ENCODE results near the gene APLF.
"Not testable (repeated sequence)": the region's sequence is repeated elsewhere in the genome, so short reads cannot be mapped to it uniquely, and the experiment has no call there.

APLF gene

DNA sequence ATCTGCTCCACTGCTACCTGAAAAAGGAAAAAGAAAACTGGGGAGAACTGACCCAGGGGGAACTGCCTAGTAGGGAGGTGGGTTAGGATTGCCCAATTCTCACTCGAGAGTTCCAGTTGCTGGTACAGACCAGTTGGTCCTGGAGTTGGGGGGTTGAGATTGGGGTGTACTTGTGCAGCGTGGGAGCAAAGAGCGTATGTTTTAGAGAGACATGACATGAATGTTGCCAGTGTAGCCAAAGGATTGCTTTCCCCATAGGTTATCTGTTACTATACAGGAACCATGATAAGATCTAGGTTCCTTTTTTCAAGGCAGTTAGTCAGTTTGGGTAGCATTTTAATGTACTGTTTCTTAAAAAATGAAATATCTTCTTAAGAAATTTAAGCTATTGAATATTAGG lies 68.6 kb downstream of the APLF start:
- no peaks in the 10 kb centered on the region for H3K27me3 ChIP-seq (ENCODE audit: low read depth)
- H3K36me3 ChIP-seq (replicated peaks): no peaks in the 10 kb centered on the region
- H3K4me3 ChIP-seq: no peak overlapping the region
- H3K9me3 ChIP-seq: no peaks in the 10 kb centered on the region
- in situ Hi-C loops (cut with MboI; ENCODE audit: low sequenced_read_pairs): no loop called here
- DNase-seq (ENCODE audit: low spot score in 2 of 2): no peak
- H3K4me1 ChIP-seq: no peaks in the 10 kb centered on the region

- in situ Hi-C loops (cut with MboI; ENCODE audit: low sequenced_read_pairs): no loop called here
Observed at GRCh38 chr2:68537011-68537410, 69.6 kb downstream of the APLF start.

DNA sequence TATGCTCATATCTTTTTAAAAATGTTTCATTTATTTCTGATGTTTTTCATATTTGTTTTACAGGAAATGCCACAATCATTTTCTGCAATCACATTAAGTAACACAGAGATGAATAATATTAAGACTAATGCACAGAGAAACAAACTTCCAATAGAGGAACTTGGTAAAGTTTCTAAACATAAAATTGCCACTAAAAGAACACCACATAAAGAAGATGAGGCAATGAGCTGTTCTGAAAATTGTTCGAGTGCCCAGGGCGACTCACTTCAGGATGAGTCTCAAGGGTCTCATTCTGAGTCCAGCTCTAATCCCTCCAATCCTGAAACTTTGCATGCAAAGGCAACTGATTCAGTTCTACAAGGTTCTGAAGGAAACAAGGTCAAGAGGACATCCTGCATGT lies 70.4 kb downstream of the APLF start:
- Histone ChIP-seq H3K27me3 (ENCODE audit: low read depth) (no peaks in the 10 kb centered on the region), H3K9me3 (no peaks in the 10 kb centered on the region), H3K4me3 (no peak overlapping the region), H3K36me3 (replicated peaks) (no peaks in the 10 kb centered on the region), H3K4me1 (no peaks in the 10 kb centered on the region)
- in situ Hi-C loops (cut with MboI; ENCODE audit: low sequenced_read_pairs): no loop called here
- no peak for DNase-seq (ENCODE audit: low spot score in 2 of 2)

More at GRCh38 chr2:68537011-68537410, 69.6 kb downstream of the APLF start:
- Histone ChIP-seq H3K36me3 (replicated peaks) (no peaks in the 10 kb centered on the region), H3K9me3 (no peaks in the 10 kb centered on the region), H3K4me3 (no peak overlapping the region), H3K27me3 (ENCODE audit: low read depth) (no peaks in the 10 kb centered on the region), H3K4me1 (no peaks in the 10 kb centered on the region)
- DNase-seq (ENCODE audit: low spot score in 2 of 2): no peak

DNA sequence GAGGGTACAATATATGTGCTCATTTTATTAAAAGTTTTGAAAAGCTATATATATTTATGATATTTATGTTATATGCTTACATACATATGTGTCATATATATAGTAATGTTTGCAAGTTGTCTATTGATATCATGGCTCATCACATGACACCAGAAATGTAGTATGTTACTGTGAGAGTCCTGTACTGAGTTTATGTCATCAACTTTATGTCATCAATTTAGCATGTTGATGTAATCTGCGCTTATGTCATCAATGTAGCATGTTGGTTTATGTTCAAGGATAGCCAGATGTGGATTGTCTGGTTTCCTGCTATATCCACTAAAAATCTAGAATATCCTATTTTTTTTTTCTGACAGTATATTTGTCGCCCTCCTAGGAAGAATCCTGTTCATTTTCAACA lies 77.4 kb downstream of the APLF start:
- H3K27me3 ChIP-seq (ENCODE audit: low read depth): no peaks in the 10 kb centered on the region
- H3K4me1 ChIP-seq: peaks cover 3% of the 10 kb centered on the region; the same call in 1 of the 2 replicates
- no peaks in the 10 kb centered on the region for H3K9me3 ChIP-seq
- no peak for DNase-seq (ENCODE audit: low spot score in 2 of 2)
- no peak overlapping the region for H3K4me3 ChIP-seq
- no peaks in the 10 kb centered on the region for H3K36me3 ChIP-seq (replicated peaks)
- in situ Hi-C loops (cut with MboI; ENCODE audit: low sequenced_read_pairs): no loop called here

- H3K9me3 ChIP-seq: no peaks in the 10 kb centered on the region
- H3K27me3 ChIP-seq (ENCODE audit: low read depth): no peaks in the 10 kb centered on the region
- in situ Hi-C loops (cut with MboI; ENCODE audit: low sequenced_read_pairs): no loop called here
- H3K4me3 ChIP-seq: no peak overlapping the region
- peaks cover 11% of the 10 kb centered on the region for H3K4me1 ChIP-seq
- no peak for DNase-seq (ENCODE audit: low spot score in 2 of 2)
- H3K36me3 ChIP-seq (replicated peaks): no peaks in the 10 kb centered on the region
Observed at GRCh38 chr2:68548396-68548795, 81.0 kb downstream of the APLF start.

GRCh38 chr2:68553098-68553497 lies 85.7 kb downstream of the APLF start:
- no peaks in the 10 kb centered on the region for H3K36me3 ChIP-seq (replicated peaks)
- no peaks in the 10 kb centered on the region for H3K9me3 ChIP-seq
- no peak for DNase-seq (ENCODE audit: low spot score in 2 of 2)
- no peaks in the 10 kb centered on the region for H3K27me3 ChIP-seq (ENCODE audit: low read depth)
- in situ Hi-C loops (cut with MboI; ENCODE audit: low sequenced_read_pairs): no loop called here
- H3K4me3 ChIP-seq: no peak overlapping the region
- peaks cover 11% of the 10 kb centered on the region for H3K4me1 ChIP-seq

DNA sequence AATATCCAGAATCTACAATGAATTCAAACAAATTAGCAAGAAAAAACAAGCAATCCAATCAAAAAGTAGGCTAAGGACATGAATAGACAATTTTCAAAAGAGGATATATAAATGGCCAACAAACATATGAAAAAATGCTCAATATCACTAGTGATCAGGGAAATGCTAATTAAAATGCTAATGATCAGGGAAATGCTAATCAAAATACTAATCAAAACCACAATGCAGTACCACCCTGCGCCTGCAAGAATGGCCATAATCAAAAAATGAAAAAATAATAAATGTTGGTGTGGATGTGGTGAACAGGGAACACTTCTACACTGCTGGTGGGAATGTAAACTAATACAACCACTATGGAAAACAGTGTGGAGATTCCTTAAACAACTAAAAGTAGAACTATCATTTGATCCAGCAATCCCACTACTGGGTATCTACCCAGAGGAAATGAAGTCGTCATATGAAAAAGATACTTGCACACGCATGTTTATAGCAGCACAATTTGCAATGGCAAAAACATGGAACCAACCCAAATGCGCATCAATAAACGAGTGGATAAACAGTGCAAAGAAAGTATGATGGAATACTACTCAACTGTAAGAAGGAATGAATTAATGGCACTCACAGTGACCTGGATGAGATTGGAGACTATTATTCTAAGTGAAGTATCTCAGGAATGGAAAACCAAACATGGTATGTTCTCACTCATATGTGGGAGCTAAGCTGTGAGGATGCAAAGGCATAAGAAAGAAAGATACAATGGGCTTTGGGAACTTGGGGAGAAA lies 88.2 kb downstream of the APLF start:
- in situ Hi-C loops (cut with MboI; ENCODE audit: low sequenced_read_pairs); H3K36me3 ChIP-seq (replicated peaks); H3K27me3 ChIP-seq (ENCODE audit: low read depth); DNase-seq (ENCODE audit: low spot score in 2 of 2); H3K4me3 ChIP-seq; H3K4me1 ChIP-seq; H3K9me3 ChIP-seq: not testable (repeated sequence)

- Histone ChIP-seq H3K36me3 (replicated peaks) (no peaks in the 10 kb centered on the region), H3K4me3 (no peak overlapping the region), H3K4me1 (0 out of 2 replicates have a peak, but pooled peaks cover 3% of the 10 kb centered on the region), H3K27me3 (ENCODE audit: low read depth) (no peaks in the 10 kb centered on the region), H3K9me3 (no peaks in the 10 kb centered on the region)
- DNase-seq (ENCODE audit: low spot score in 2 of 2): no peak
- in situ Hi-C loops (cut with MboI; ENCODE audit: low sequenced_read_pairs): no loop called here
Observed at GRCh38 chr2:68556381-68556780, 89.0 kb downstream of the APLF start.

GRCh38 chr2:68558576-68558975 lies 91.2 kb downstream of the APLF start:
- no peaks in the 10 kb centered on the region for H3K27me3 ChIP-seq (ENCODE audit: low read depth)
- in situ Hi-C loops (cut with MboI; ENCODE audit: low sequenced_read_pairs): no loop called here
- no peak for DNase-seq (ENCODE audit: low spot score in 2 of 2)

GRCh38 chr2:68559692-68560091 lies 92.3 kb downstream of the APLF start:
- H3K36me3 ChIP-seq (replicated peaks): no peaks in the 10 kb centered on the region
- H3K27me3 ChIP-seq (ENCODE audit: low read depth): no peaks in the 10 kb centered on the region
- in situ Hi-C loops (cut with MboI; ENCODE audit: low sequenced_read_pairs): no loop called here
- H3K9me3 ChIP-seq: no peaks in the 10 kb centered on the region
- DNase-seq (ENCODE audit: low spot score in 2 of 2): no peak
- H3K4me1 ChIP-seq: no peaks in the 10 kb centered on the region
- no peak overlapping the region for H3K4me3 ChIP-seq

More at GRCh38 chr2:68558576-68558975, 91.2 kb downstream of the APLF start:
- H3K4me1 ChIP-seq: no peaks in the 10 kb centered on the region
- H3K9me3 ChIP-seq: no peaks in the 10 kb centered on the region
- no peaks in the 10 kb centered on the region for H3K36me3 ChIP-seq (replicated peaks)
- no peak overlapping the region for H3K4me3 ChIP-seq

- Histone ChIP-seq H3K36me3 (replicated peaks) (no peaks in the 10 kb centered on the region), H3K4me1 (no peaks in the 10 kb centered on the region), H3K9me3 (no peaks in the 10 kb centered on the region), H3K27me3 (ENCODE audit: low read depth) (no peaks in the 10 kb centered on the region), H3K4me3 (no peak overlapping the region)
- DNase-seq (ENCODE audit: low spot score in 2 of 2): no peak
- in situ Hi-C loops (cut with MboI; ENCODE audit: low sequenced_read_pairs): no loop called here
Observed at GRCh38 chr2:68560545-68560944, 93.2 kb downstream of the APLF start.

- Histone ChIP-seq H3K4me3 (no peak overlapping the region), H3K9me3 (no peaks in the 10 kb centered on the region), H3K36me3 (replicated peaks) (no peaks in the 10 kb centered on the region), H3K4me1 (no peaks in the 10 kb centered on the region), H3K27me3 (ENCODE audit: low read depth) (no peaks in the 10 kb centered on the region)
- DNase-seq (ENCODE audit: low spot score in 2 of 2): no peak
- in situ Hi-C loops (cut with MboI; ENCODE audit: low sequenced_read_pairs): no loop called here
Observed at GRCh38 chr2:68561372-68561771, 94.0 kb downstream of the APLF start.

GRCh38 chr2:68562934-68563333 lies 95.5 kb downstream of the APLF start:
- Histone ChIP-seq H3K36me3 (replicated peaks) (no peaks in the 10 kb centered on the region), H3K27me3 (ENCODE audit: low read depth) (no peaks in the 10 kb centered on the region), H3K4me1 (no peaks in the 10 kb centered on the region), H3K9me3 (no peaks in the 10 kb centered on the region), H3K4me3 (no peak overlapping the region)
- DNase-seq (ENCODE audit: low spot score in 2 of 2): no peak
- in situ Hi-C loops (cut with MboI; ENCODE audit: low sequenced_read_pairs): no loop called here

DNA sequence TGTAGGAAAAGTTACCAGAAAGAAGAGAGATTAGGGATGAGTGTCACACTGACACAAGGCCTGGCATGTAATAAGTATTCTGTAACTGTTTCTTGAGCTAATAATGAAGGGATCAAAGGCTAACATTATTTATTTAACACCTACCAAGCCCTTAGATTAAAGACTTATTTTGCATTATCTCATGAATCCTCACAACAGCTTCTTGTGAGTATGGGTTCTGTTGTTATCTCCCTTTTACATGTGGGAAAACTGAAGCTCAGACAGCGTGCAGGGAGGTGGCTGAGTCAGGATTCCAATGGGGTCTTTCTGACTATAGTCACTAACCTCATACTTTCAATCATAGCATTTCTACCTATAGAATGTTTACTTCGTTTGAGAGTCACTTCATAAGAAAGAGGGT lies 97.0 kb downstream of the APLF start:
- Histone ChIP-seq H3K4me3 (no peak overlapping the region), H3K9me3 (no peaks in the 10 kb centered on the region), H3K27me3 (ENCODE audit: low read depth) (no peaks in the 10 kb centered on the region), H3K36me3 (replicated peaks) (no peaks in the 10 kb centered on the region), H3K4me1 (no peaks in the 10 kb centered on the region)
- no peak for DNase-seq (ENCODE audit: low spot score in 2 of 2)
- in situ Hi-C loops (cut with MboI; ENCODE audit: low sequenced_read_pairs): no loop called here

DNA sequence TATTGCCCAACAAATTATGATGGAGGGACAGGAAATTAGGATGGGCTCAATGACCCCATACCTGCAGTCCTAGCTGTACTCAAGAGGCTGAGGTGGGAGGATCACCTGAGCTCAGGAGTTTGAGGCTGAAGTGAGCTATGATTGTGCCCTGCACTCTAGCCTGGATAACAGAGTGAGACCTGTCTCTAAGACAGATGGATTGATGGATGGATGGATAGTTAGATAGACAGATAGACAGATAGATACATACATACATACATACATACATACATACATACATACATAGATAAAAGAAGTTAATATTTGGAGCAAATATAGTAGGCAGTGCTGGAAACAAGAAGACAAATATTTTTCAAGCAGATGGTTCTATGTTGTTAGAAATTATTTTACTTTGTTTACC lies 97.9 kb downstream of the APLF start:
- H3K9me3 ChIP-seq: no peaks in the 10 kb centered on the region
- in situ Hi-C loops (cut with MboI; ENCODE audit: low sequenced_read_pairs): no loop called here
- no peaks in the 10 kb centered on the region for H3K36me3 ChIP-seq (replicated peaks)
- no peaks in the 10 kb centered on the region for H3K4me1 ChIP-seq
- DNase-seq (ENCODE audit: low spot score in 2 of 2): no peak
- no peaks in the 10 kb centered on the region for H3K27me3 ChIP-seq (ENCODE audit: low read depth)
- H3K4me3 ChIP-seq: no peak overlapping the region

Measured in HAP-1 (cell line).